OCI-LY3 (cell line): ENCODE results near the gene CHD5.

Source experiments
- CTCF ChIP-seq: fragments of 200-600, 300-600 bp; sonication (generic); IDR thresholded peaks from 2 replicates; pipeline ENCODE4 v1.5.1; 2014; ENCODE audit warnings: antibody characterized with exemption, low read length, low read depth
- EZH2phosphoT487 ChIP-seq: fragments of 200-600 bp; shearing (Covaris generic); IDR thresholded peaks from 2 replicates; pipeline ENCODE4 v1.6.1; 2018; ENCODE audit warnings: antibody characterized with exemption, mixed run types, low read depth

GRCh38 chr1:6082430-6082971, 97.6 kb downstream of the CHD5 start:
- no peak for TF ChIP-seq CTCF
- TF ChIP-seq EZH2phosphoT487: no peak
